Stimulated activated CD8-positive, alpha-beta memory T cell treated with anti-CD3 and anti-CD28 coated beads, Interleukin-15, amount 100 ng/mL, for 4 hours (primary cell): Measurements from ENCODE around the gene PDHA1.

Source experiments
- DNase-seq, 2 donors: peaks; one replicate each; pipeline ENCODE4 v3.0.0-alpha.2; 2020; ENCODE audit warnings: low read depth in 2 of 2

Gene PDHA1

DNA sequence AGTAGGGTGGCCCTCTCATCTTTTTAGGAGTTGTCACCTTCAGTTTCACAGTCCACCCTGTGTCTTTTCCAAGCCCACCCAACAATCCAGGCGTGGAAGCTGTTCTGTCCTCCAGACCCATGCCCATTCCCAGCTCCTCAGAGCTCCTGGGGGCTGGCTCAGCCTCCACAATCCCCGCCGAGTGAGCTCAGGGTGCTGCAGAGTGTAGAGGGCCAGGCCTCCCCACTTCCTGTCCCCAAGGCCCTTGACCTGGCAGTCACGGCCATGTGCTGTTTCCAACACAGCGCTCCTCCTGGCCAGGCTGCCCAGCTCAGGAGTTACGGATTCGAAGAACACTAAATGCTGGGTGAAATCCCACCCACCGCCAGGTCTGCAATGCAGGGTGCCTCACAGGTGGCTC is 31.8 kb downstream of the PDHA1 start:
- no peak for DNase-seq

DNA sequence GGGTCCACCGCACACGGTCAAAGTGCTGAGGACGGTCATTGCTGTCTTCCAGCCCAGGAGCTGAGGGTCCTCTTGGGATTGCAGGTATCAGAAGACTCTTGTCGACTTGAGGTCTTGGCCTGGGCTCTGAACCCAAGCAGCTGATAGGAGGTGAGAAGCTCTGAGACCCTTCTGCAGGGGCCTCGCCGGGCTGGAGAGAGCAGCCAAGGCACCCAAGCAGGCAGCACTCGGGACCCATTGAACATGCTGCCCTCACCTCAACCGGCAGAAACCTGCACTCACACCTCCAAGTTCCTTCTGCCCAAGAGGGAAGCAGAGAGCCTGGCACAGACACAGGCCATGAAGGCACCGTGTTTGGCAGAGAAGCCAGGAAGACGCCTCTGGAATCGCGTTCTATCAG is 34.1 kb downstream of the PDHA1 start:
- no peak for DNase-seq

DNA sequence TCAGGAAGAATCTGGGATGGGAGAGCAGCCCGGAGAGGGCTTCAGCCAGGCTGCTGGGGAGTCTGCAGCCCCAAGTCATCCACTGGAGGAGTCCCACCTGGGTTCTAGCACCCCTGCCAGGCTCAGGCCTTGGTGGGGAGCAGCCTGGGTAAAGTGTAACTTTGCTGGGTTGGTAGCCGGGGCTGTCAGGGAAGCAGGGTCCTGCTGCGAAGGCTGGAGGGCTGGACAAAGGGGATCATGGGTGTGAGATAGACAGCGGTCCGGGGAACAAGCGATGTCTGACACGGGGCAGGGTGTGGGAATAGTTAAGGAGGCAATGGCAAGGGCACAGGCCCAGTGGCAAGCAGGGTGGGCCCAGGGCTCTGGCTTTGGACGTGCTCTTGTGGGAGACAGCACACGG is 37.6 kb downstream of the PDHA1 start:
- no peak for DNase-seq

DNA sequence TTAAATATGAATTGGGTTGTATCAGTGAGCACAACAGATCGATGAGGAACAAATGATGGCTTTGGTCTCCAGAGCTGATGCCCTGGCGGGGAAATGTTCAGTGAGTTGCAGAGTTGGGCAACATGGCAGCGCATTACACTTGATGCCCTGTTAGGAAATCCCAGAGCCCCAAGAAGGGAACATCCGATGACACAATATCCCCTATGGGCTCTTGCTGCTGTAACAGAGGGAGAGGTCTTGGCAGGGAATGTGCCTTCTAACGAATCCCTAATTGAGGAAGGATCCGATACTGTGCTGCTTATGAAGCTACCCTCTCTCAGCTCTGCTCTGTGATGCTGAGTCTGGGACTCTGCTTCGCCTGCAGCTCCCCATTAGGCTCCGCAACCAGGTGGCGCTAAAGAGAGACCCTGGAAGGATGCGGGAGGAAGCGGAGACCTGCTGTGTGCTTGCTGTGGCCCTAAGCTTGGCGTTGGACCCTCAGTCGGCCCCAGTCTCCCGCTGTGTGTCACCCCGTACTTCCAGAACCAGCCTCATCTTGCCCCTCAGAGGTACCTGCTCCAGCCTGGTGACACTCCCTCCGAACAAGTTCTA is 38.9 kb downstream of the PDHA1 start:
- no peak for DNase-seq

DNA sequence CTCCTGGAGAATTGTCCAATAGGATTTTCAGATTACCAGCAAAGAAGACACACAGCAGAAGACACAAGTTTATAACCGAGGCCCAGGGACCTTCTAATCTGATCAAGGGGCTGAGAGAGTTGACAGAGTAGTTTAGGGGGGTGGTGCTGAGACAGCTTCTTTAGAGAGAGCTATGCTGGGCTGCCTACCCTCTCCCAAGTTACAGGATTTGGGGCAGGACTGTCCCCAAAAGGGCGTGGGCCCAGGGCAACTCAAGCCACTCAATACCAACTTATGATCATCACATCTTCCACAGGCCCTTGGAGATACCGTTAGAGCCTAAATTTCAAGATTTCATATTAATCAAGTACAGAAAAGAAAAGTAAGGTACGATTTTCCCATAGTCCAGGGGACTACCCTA is 43.0 kb downstream of the PDHA1 start:
- no peak for DNase-seq

DNA sequence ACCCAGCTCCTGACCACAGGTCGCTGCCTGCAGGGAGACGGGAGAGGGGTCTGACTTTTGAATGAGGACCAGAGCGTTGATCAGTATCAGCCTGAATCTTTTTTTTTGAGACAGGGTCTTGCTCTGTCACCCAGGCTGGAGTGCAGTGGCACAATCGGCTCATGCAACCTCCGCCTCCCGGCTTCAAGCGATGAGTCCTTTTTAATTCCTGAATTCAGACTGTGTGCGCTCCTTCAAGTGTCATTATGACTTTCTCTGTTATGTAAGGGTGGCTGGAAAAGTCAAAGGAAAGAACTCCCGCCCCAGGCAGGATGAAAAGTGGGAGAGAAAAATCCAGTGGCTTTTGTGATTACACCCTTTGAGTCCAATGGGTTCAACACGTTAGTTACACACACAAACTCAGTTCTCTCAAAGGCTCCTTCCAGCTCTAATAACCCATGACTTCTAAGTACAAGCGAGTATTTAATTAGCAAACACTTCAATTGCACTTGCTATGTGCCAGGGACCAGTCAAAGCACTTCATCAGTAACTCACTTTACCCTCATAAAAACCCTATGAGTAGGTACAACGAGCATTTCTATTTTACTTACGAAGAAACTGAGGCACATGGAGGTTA is 44.4 kb downstream of the PDHA1 start:
- no peak for DNase-seq

DNA sequence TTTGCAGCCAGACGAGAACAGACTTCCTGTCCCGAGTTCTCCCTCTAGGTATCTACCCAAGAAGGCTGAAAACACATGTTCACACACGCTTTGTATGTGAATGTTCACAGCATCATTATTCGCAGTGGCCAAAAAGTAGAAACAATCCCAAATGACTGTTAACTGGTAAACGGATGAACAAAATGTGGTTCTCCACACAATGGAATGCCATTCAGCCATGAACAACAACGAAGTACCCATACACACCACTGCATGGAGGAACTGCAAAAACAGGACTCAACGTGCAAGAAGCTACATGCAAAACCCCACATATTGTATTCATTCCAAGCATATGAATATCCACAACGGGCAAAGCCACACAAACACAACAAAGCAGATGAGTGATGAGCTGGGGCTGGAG is 45.0 kb downstream of the PDHA1 start:
- DNase-seq: no peak

DNA sequence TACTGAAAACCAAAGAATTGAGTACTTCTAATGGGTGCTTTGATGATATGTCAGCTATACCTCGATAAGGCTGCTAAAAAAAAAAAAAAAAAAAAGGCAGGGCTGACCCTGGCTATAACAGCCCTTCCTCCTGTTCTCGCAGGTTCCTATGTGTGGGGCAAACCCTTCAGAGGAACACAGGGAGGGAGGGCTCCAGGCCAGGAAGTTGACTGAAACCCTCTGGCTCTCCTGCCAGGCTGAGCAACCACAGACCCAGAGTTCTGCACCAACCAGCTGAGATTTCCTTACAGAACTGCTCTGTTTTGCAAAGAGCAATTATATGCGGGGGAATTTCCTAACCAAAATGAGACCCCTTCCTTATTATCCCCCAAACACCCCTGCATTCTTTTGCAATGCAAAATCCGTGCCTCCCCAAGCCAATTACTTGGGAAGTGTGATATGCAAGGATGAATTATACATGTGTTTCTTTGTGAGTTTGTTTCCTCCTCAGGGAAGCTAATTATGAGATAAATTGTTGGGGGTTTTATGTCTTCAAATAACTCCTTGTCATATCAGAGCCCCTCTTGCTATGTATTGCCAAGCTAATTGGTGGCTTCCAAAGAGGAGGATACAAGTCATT is 45.6 kb downstream of the PDHA1 start:
- no peak for DNase-seq

DNA sequence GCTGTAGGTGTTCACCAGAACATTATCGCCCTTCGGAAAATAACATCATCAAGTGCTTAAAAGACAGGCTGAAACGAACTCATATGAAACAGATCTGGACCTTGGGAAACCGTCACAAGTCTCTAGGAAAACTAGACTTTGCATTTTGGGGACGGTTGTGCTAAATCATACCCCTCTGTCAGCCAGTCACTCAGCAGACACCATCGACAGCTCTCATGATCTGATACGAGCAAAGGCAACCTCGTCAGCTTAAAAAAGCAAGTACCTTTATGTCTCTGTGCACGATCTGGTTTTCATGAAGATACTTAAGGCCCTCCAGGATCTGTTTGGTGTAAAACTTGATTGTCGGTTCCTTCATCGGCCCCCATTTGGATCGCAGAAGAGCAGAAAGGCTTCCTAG is 48.4 kb downstream of the PDHA1 start:
- no peak for DNase-seq

DNA sequence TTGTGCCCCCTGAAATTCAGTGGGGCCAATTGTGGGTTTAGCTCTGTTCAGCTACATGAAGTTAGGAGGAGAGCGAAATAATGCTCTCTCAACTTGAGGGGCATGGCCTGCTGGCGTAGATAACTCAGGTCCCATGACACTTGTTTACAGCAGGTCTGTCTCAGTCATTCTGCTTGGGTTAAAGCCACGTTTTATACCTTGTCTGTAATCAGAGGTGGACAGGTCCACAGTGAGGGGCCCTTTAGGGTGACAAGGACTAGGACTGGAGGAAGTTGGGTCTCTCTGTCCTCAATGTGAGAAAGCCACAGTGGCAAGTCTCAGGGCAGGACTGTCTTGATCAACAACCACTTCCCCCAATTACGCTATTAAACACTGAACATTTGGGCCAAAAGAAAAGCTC is 49.0 kb downstream of the PDHA1 start:
- DNase-seq: no peak

DNA sequence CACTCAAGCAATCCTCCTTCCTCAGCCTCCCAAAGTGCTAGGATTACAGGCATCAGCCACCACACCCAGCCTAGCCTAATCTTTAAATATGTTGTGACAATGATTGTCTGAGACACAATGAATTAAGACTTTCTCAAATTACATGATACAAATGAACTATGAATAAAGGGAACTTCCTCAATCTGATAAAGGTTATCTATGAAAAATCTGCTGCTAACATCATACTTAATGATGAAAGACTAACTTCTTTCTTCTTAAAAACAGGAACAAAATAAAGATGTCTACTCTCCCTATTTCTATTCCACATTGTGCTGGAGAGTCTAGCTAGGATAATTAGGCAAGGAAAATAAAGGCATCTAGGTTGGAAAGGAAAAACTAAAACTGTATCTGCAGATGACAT is 60.0 kb downstream of the PDHA1 start:
- no peak for DNase-seq

DNA sequence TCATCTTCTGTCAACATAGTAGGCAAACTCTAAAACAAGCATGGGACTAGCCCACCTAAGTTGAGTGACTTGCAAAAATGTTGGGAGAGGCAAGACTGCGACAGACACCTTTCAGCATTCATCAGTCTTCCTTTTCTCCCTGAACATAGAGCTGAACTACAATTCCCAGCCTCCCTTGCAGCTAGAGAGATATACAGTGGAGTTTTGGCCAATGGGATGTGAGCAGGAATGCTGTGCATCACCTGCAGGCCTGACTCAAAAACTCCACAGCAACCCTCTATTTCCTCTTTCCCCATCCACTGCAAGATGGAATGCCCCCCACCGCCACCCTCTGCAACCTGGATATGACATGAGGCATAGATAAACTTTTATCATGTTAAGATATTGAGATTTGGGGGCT is 66.5 kb downstream of the PDHA1 start:
- DNase-seq: no peak
